ENCODE results near the gene TBC1D22A.

Gene TBC1D22A

GRCh38 chr22:47013861-47014635 is 251.6 kb downstream of the TBC1D22A start:
- DNase-seq (ENCODE audit: low spot score) = no peak

- DNase-seq (ENCODE audit: low spot score) = no peak
Measured at GRCh38 chr22:47014636-47015345, 252.3 kb downstream of the TBC1D22A start.

- no peak for DNase-seq (ENCODE audit: low spot score)
Measured at GRCh38 chr22:47015589-47016178, 253.2 kb downstream of the TBC1D22A start.

GRCh38 chr22:47016631-47017030 is 254.2 kb downstream of the TBC1D22A start:
- no peak for DNase-seq (ENCODE audit: low spot score)

GRCh38 chr22:47017245-47017644 is 254.8 kb downstream of the TBC1D22A start:
- no peak for DNase-seq (ENCODE audit: low spot score)

GRCh38 chr22:47018010-47018910 is 255.8 kb downstream of the TBC1D22A start:
- no peak for DNase-seq (ENCODE audit: low spot score)

- no peak for DNase-seq (ENCODE audit: low spot score)
Measured at GRCh38 chr22:47019012-47019790, 256.8 kb downstream of the TBC1D22A start.

- DNase-seq (ENCODE audit: low spot score) = no peak
Measured at GRCh38 chr22:47020166-47020565, 257.7 kb downstream of the TBC1D22A start.

GRCh38 chr22:47021371-47022074 is 259.1 kb downstream of the TBC1D22A start:
- DNase-seq (ENCODE audit: low spot score) = no peak

GRCh38 chr22:47022075-47022473 is 259.6 kb downstream of the TBC1D22A start:
- no peak for DNase-seq (ENCODE audit: low spot score)

- no peak for DNase-seq (ENCODE audit: low spot score)
Measured at GRCh38 chr22:47022475-47022874, 260.0 kb downstream of the TBC1D22A start.

GRCh38 chr22:47023871-47024270 is 261.4 kb downstream of the TBC1D22A start:
- DNase-seq (ENCODE audit: low spot score) = no peak

- no peak for DNase-seq (ENCODE audit: low spot score)
Measured at GRCh38 chr22:47027766-47028165, 265.3 kb downstream of the TBC1D22A start.

- no peak for DNase-seq (ENCODE audit: low spot score)
Measured at GRCh38 chr22:47029244-47030074, 267.0 kb downstream of the TBC1D22A start.

- no peak for DNase-seq (ENCODE audit: low spot score)
Measured at GRCh38 chr22:47030143-47030661, 267.8 kb downstream of the TBC1D22A start.

- no peak for DNase-seq (ENCODE audit: low spot score)
Measured at GRCh38 chr22:47030881-47031627, 268.6 kb downstream of the TBC1D22A start.

GRCh38 chr22:47031628-47031915 is 269.1 kb downstream of the TBC1D22A start:
- no peak for DNase-seq (ENCODE audit: low spot score)

- DNase-seq (ENCODE audit: low spot score) = no peak
Measured at GRCh38 chr22:47032091-47032943, 269.9 kb downstream of the TBC1D22A start.

Measured in hepatic stellate cell (primary cell).